NCI-H82 treated with DMSO at 0.1 percent for 48 hours (cell line): Measurements from ENCODE around the gene AP4S1.
"Not testable (repeated sequence)": the region's sequence is repeated elsewhere in the genome, so short reads cannot be mapped to it uniquely, and the experiment has no call there.

Source experiments
- DNase-seq: peaks from one replicate; lab custom pipeline; 2025; ENCODE audit not compliant: unreplicated experiment; lab: John Stamatoyannopoulos, UW

The AP4S1 gene

GRCh38 chr14:31080484-31080883 is 55.0 kb downstream of the AP4S1 start:
- no peak for DNase-seq

- no peak for DNase-seq
These were observed 58.3 kb downstream of the AP4S1 start for GRCh38 chr14:31083781-31084180.

- no peak for DNase-seq
These were observed 58.9 kb downstream of the AP4S1 start for GRCh38 chr14:31084385-31084784.

GRCh38 chr14:31085027-31085426 is 59.6 kb downstream of the AP4S1 start:
- no peak for DNase-seq

- not testable (repeated sequence) for DNase-seq
These were observed 61.0 kb downstream of the AP4S1 start for GRCh38 chr14:31086466-31086865.

GRCh38 chr14:31090883-31091764 is 65.7 kb downstream of the AP4S1 start:
- no peak for DNase-seq

GRCh38 chr14:31092160-31092708 is 66.8 kb downstream of the AP4S1 start:
- DNase-seq = no peak

GRCh38 chr14:31093884-31094839 is 68.7 kb downstream of the AP4S1 start:
- not testable (repeated sequence) for DNase-seq

- not testable (repeated sequence) for DNase-seq
These were observed 70.4 kb downstream of the AP4S1 start for GRCh38 chr14:31095817-31096216.

- DNase-seq = no peak
These were observed 70.8 kb downstream of the AP4S1 start for GRCh38 chr14:31096255-31096654.

GRCh38 chr14:31097081-31097480 is 71.6 kb downstream of the AP4S1 start:
- DNase-seq = no peak

- DNase-seq = no peak
These were observed 81.3 kb downstream of the AP4S1 start for GRCh38 chr14:31106768-31107167.

GRCh38 chr14:31109257-31109656 is 83.8 kb downstream of the AP4S1 start:
- DNase-seq = no peak

- no peak for DNase-seq
These were observed 85.4 kb downstream of the AP4S1 start for GRCh38 chr14:31110872-31111271.

- DNase-seq = no peak
These were observed 88.3 kb downstream of the AP4S1 start for GRCh38 chr14:31113794-31114193.

GRCh38 chr14:31118892-31119291 is 93.4 kb downstream of the AP4S1 start:
- DNase-seq = peak; percentile 27

- DNase-seq = no peak
These were observed 96.7 kb downstream of the AP4S1 start for GRCh38 chr14:31122098-31122611.

- DNase-seq = no peak
These were observed 97.5 kb downstream of the AP4S1 start for GRCh38 chr14:31122921-31123320.

GRCh38 chr14:31124197-31124596 is 98.7 kb downstream of the AP4S1 start:
- DNase-seq = no peak

GRCh38 chr14:31125231-31125630 is 99.8 kb downstream of the AP4S1 start:
- DNase-seq = no peak

- DNase-seq = no peak
These were observed 101.2 kb downstream of the AP4S1 start for GRCh38 chr14:31126680-31127079.
